Adrenal gland (tissue), 5 donors: ENCODE results near the gene CFH.

Experiments
- CTCF ChIP-seq, 6 experiments: fragments of 450-650 bp in 4 of 6; fragments of 200-600 bp in 2 of 6; sonication (generic) in 1 of 6; IDR thresholded peaks; 1 replicate in 5 of 6; 2 replicates in 1 of 6; pipeline versions ENCODE4 v1.5.1 to v1.8.0; 2016 to 2021; ENCODE audit warnings: antibody characterized with exemption in 6 of 6, mild to moderate bottlenecking in 2 of 6, moderate library complexity in 1 of 6
- POLR2A ChIP-seq, 2 donors: fragments of 450-650 bp; IDR thresholded peaks; one replicate each; pipeline ENCODE4 v1.6.1; 2017; ENCODE audit warnings: antibody characterized with exemption in 2 of 2, mild to moderate bottlenecking in 2 of 2, moderate library complexity in 1 of 2
- donor health status: DM: no; HTN: no; CAD: no.

DNA sequence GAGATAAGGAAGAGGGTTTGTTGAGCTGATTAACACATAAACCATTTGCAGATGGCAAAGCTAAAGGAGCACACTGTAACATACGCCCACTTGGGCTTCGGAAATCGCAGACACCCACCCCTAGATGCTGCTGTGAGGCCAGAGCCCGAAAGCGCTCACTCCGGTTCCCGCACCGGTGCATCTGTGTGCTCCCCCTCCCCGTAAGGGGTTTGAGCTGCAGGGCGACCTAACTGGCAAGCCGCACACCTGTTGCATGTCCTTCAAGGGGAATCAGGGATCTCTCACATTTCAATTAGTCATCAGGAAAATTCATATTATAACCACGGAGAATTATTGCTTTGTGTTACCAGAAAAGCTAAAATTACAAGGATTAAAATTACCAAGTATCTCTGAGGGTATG is 1.4 kb upstream of the CFH start:
- TF ChIP-seq CTCF (IDR thresholded peaks at IDR 0.05) (no peak), POLR2A (IDR thresholded peaks at IDR 0.05) (no peak)
